ENCODE results near the gene NCOR2.

The NCOR2 gene

GRCh38 chr12:124573839-124574786, 6.7 kb upstream of the NCOR2 start:
- FAIRE-seq: no peak

GRCh38 chr12:124571556-124571955, 4.1 kb upstream of the NCOR2 start:
- no peak for FAIRE-seq

- no peak for FAIRE-seq
Measured at GRCh38 chr12:124570810-124571209, 3.4 kb upstream of the NCOR2 start.

GRCh38 chr12:124569375-124570148, 2.1 kb upstream of the NCOR2 start:
- no peak for FAIRE-seq

GRCh38 chr12:124568431-124569374, 1.3 kb upstream of the NCOR2 start:
- FAIRE-seq: no peak

DNA sequence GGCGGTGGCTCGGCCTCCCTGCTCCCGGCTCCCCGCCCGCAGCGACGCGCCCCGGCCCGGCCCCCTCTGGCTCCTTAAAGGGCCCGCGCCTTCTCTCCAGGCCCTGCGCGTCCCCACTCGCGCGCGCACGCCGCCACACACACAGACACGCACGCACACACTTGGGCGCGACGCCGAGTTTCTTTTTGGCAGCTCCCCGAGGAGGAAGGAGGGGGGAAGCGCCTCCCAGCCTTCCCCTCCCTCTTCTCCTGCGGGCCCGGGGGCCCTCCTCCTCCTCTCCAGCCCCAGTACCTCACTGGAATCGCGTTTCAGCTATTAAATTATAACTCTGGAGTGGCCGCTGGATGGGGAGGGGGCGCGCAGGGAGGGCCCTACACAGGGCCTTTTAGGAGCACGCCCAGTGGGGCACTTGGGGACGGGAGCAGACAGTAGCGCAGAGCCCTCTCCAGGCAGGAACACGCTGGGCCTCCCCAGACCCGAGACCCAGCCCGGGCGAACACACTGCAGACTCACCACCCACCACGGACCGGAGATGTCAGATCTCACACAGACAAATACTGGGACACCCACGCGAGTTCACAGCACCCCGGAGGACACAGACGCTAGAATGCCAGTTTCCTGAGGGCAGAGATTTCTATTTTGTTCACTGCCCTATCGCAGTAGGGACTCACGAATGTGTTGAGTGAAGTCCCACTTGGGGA, 411 bp upstream of the NCOR2 start:
- FAIRE-seq: peak; percentile 29

DNA sequence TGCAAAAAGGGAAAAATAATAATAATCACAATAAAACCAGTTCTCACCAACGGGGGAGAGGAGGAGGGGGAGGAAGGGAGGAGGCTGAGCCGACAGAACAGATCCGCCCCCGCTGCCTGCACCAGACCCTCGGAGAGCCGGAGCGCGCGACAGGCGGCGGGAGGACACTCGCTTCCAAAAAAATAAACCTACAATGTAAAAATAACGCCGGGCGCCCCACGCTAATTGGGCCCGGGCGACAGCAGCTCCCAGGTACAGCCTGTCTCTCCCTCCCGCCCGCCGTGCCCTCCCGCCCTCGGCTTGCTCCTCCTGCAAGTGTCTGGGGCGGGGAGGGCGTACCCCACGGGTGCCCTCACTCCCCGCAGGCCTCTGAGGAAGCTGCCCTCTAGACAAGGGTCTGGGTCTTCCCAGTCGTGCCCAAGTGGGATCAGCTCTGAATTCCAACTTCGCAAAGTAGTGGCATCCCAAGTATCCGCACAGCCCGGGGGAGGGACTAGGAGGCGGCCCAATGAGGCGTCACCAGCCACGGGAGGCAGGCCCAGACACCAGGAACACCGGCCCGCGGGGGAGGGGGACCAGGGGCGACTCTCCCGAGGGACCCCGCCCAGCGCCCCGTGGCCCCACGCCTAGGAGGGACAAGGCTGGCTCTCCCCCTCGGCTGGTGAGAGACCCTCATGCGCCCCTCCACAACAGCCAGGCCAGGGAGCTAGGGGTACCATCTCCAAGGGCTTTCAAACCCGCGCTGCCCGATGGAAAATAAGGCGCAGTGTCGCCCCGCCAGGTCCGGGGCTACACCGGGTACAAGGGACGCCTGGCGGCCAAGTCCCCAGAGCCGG, 1.0 kb downstream of the NCOR2 start:
- no peak for FAIRE-seq

GRCh38 chr12:124565656-124566160, 1.7 kb downstream of the NCOR2 start:
- FAIRE-seq: no peak

DNA sequence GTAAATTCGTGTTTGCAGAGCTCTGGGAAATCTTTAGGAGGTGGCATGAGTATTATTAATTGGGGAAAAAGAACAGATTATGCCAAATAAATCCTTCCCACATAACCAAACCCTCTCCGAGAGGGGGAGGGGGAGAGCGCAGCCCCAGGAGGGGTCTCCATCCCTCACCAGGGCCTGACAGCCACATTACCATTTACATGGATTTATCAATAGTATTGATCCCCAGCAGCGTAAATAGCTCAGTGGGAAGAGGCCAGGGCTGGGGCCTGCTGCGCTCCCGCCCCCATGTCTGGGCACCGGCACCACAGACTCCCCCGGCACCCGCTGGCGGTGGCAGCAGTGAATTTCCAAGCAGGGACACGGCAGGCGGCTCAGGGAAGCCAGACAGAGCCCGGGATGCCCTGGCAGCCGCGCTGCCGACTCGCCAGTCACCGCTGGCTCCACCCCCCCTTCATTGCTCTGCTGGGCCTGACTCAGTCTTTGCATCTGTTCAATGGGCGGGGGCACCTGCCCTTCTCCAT, 2.4 kb downstream of the NCOR2 start:
- FAIRE-seq: no peak

DNA sequence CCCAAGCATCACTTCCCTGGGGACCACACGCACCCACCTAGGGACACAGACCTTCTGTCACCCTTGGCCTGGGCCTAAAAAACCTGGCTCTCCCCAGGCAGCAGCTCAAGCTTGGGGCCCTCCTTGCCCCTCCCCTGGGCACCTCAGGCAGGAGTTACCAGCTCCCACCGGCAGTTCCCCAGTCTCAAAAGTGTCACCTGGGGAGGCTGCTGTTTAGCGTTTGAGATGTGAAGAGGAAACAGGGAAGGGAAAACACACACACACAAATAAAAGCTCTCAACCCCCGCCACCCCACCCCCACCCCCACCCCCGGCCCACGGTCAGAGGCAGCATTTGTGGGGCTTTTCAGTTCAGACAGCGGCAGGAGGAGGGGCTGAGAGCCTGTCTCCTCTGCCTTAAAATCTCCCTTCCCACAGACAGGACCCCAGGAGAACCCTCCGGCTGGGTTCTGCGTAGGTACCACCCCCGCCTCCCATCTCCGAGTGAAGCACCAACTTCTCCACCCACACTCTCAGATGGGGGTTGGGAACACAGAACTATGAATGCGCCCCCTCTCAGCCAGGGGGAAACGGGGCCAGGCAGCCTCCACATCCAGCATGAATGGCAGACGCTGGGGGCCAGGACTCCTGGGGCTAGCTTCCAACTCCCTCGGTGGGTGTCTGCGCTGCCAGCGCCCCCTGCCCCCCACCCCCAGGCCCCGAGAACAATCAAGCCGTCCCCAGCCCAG, 3.0 kb downstream of the NCOR2 start:
- no peak for FAIRE-seq

DNA sequence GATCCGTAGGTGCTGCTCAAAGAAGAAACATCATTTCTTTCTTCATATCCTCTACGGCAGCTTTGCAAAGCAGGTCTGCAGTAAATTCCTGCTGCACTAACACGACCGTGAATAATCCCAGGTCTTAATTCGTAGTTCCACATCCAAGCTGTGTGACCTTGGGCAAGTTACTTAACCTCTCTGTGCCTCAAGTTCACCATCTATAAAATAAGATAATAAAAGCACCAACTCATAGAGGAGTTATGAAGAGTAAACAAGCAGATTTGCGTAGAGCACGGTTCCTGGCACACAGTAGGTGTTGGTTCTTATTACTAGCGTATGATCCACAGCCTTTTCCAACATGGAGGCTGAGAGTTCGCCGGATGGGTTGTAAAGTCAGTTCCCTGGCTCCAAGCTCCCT, 3.6 kb downstream of the NCOR2 start:
- FAIRE-seq: no peak

- FAIRE-seq: no peak
Measured at GRCh38 chr12:124563401-124563800, 4.0 kb downstream of the NCOR2 start.

DNA sequence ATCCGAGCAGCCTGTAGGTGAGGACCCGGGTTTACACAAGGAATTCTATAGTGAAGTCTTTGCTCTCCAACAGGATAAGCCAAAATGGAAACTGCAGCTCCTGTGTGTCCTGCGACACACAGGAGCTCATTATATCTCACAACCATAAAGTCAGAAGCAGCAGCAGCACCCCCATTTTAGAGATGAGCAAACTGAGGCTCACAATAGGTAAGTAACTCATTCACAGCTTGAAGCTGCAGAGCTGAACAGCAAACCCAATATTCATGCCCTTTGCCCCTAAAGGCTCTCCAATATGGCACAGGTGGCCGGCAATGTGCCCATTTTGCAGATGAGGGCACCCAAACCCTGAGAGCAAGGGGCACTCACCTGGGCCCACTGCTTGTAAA, 4.6 kb downstream of the NCOR2 start:
- FAIRE-seq: no peak

DNA sequence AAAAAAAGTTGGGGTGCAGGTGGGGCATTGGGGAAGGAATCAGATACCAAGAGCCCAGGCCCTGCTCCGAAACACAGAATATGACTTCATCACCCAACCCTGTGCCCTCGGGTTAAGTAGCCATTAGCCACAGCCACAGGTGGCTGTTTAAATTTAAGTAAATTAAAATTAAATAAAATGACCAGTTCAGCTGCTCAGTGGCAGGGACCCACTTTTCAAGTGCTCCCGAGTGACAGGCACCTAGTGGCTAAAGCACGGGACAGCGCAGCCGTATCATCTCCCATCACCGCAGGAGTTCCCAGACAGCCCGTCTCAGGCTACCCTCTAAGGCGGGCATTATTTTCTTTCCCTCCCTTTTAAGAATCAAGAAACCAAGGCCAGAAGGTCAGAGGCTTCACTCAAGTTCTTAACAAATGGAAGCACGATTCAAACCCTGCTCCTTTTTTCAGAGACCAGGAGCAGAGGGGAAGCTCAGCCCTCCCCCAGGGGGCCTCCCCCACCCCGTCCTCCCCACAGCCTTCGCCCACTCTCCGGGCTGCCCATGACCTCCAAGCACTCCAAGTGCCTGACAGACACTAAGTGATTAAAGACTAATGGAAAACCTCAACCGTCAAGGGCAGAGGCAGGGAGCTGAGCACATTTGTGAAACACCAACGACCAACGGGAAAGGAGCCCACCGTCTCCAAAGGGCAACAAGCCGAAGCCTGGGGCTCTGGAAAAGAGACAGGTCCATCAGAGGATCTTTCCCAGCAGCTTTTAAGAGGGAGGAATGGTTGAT, 5.2 kb downstream of the NCOR2 start:
- no peak for FAIRE-seq

- FAIRE-seq: no peak
Measured at GRCh38 chr12:124561231-124561630, 6.2 kb downstream of the NCOR2 start.

- FAIRE-seq: no peak
Measured at GRCh38 chr12:124560146-124560890, 7.1 kb downstream of the NCOR2 start.

DNA sequence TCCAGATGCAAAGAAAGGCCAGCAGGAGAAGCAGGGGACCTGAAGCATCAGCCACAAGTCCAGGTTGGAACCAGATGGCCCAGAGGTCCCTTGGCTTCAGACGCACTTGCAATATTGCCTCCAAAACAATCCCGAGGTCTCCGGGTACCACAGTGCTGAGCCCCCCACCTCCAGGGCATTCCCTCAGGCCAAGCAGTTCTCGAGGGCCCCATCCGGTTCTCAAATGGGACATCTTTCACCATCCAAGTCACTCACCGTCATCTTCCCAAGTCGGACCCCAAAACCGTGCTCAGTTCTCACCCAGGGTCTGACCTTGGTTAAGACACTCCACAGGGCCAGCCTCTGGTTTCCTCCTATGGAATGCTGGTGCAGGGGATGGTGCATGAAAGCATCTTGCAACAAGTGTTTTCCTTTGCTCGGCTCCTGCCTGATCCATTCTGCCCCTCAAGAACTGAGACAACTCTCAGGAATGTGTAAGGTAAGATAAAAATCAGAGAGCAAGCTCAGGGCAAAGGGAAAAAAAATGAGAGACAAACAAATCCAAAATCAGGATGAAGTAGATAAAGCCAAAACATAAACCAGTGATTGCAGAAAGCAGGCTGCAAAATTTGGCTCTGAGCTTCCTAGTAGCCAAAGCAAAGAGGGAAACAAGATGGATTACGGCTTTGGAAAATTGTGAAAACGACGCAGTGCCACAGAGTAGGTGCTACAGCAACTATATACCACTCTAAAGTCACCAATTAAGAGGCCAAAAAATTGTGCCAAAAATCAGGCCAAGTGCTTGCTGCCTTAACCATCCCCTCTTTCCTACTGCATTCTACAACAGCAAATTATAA, 8.0 kb downstream of the NCOR2 start:
- FAIRE-seq: no peak

DNA sequence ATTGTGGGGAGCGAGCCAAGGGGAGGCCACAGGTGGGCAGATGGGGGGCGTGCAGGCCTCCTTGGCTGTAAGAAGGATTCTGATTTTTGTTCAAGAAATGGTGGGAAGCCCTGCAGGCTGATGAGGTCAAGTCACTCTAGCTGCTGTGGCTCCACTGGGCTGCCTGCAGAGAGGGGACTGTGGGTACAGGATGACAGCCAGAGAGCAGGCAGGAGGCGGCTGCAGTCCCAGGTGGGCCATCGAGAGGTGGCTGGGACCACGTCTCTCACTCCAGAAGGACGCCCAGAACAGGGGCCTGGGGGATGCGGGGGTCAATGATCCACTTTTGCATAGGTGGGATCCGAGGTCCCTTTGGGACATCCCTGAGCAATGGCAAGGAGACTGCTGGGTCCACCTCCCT, 9.1 kb downstream of the NCOR2 start:
- FAIRE-seq: no peak
